ENCODE results near the gene TMEM82. TPM values are rescaled to one million over a fixed set of nuclear protein-coding genes. Genes with fewer than 3 reads are reported as not detected.

TMEM82 gene
- total RNA-seq, 2 experiments from 2014 or later, result not detected

DNA sequence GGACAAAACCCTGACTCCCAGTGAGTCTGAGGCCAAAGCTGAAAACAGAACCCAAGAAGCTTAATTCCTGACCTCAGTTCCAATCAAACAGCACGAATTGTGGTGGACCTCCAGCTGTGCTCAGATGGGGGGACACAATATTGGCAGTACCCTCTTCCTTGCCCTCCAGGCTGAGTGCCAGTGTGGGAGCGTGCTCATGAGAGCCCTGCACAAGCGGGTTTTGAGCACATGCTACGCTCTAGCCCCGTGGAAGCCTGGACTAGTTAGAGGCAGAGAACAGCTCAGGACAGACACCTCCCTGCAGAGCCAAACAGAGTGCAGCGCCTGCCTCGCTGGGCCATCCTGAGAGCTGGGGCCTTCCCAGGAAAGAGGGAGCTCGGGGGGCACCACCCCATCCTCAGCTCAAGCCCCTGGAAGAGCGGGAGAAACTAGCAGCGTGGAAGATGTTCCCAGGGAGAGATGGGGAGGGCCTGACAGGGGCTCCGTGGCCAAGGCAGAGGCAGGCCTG, 9.0 kb upstream of the TMEM82 start:
- Mint-ChIP-seq H3K4me3 (no peak overlapping the region), H3K36me3 (ENCODE audit: low read depth) (peaks cover 3% of the 10 kb centered on the region), H3K27me3 (ENCODE audit: low read depth) (no peaks in the 10 kb centered on the region), H3K27ac (no peak overlapping the region), H3K9me3 (no peaks in the 10 kb centered on the region), H3K4me1 (ENCODE audit: low read depth) (no peaks in the 10 kb centered on the region)
- intact Hi-C loops (cut with micrococcal nuclease), result no loop called here
- no peak for DNase-seq
- CTCF ChIA-PET, result no interaction called here

DNA sequence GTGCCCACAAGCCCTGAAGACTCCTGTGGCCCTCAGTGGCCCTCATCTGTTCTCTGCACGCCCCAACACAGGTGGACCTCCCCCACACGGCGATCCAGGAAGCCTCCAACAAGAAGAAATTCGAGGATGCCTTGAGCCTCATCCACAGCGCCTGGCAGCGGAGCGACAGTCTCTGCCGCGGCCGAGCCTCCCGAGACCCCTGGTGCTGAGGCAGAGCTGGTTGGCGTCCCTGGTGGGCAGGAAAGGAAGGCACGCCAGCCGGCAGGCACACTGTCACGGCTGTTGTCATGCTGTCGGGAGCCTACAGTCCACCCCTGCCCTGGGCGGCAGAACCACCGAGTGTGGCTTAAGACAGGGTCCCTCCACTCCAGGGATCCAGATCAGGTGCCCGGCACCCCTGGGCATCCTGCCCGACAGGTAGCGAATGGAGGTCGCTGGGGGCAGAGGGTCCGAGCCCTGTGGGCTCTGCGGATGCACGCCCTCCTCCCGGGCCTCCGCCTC, 8.5 kb upstream of the TMEM82 start:
- Mint-ChIP-seq H3K4me3 (no peak overlapping the region), H3K27me3 (ENCODE audit: low read depth) (no peaks in the 10 kb centered on the region), H3K4me1 (ENCODE audit: low read depth) (no peaks in the 10 kb centered on the region), H3K9me3 (no peaks in the 10 kb centered on the region), H3K36me3 (ENCODE audit: low read depth) (peaks cover 2% of the 10 kb centered on the region), H3K27ac (no peak overlapping the region)
- CTCF ChIA-PET, result no interaction called here
- intact Hi-C loops (cut with micrococcal nuclease), result no loop called here
- DNase-seq, result no peak

DNA sequence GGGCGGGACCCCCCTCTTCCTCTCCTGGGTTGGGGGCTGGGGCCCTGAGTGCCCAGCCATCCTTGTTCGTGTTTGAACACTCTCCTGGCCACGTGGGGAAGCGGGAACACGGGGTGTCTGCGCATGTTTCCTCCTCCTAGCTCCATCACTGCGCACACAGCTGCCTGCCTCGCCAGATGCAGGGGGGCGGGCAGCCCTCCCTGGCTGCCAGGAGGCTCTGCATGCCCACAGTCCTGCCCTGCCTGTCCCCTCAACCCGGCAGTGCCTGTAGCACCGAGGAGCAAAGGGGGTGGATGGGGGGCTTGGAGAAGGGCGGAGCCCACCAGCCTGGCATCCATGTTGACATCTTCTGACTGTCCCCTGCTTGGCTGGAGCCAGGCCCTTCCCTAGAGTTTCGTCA, 8.0 kb upstream of the TMEM82 start:
- H3K9me3 Mint-ChIP-seq, result no peaks in the 10 kb centered on the region
- H3K27ac Mint-ChIP-seq, result no peak overlapping the region
- H3K27me3 Mint-ChIP-seq (ENCODE audit: low read depth), result no peaks in the 10 kb centered on the region
- H3K36me3 Mint-ChIP-seq (ENCODE audit: low read depth), result peaks cover 2% of the 10 kb centered on the region
- H3K4me3 Mint-ChIP-seq, result no peak overlapping the region
- DNase-seq, result no peak
- CTCF ChIA-PET, result no interaction called here
- H3K4me1 Mint-ChIP-seq (ENCODE audit: low read depth), result no peaks in the 10 kb centered on the region
- intact Hi-C loops (cut with micrococcal nuclease), result no loop called here

DNA sequence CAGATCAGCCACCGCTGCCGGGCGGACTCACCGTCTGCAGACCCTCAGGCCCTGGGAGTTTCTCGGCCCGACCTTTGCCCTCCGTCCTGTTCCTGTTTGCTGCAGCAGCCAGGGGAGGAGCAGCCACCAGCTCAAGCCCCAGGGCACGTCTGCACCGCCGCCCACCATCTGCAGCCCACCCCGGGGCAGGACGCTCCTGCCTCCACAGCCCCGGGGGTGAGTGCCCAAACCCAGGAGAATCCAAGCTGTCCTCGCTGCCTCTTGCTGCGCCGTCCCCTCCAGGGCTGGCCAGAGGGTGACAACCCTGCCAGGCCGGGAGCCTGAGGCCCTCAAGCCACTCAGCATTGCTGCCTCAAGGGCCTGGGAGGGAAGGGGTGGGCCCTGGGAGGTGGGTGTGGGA, 7.4 kb upstream of the TMEM82 start:
- DNase-seq, result no peak
- intact Hi-C loops (cut with micrococcal nuclease), result no loop called here
- Mint-ChIP-seq H3K4me1 (ENCODE audit: low read depth) (no peaks in the 10 kb centered on the region), H3K27ac (no peak overlapping the region), H3K36me3 (ENCODE audit: low read depth) (peaks cover 2% of the 10 kb centered on the region), H3K9me3 (no peaks in the 10 kb centered on the region), H3K27me3 (ENCODE audit: low read depth) (no peaks in the 10 kb centered on the region), H3K4me3 (no peak overlapping the region)
- CTCF ChIA-PET, result no interaction called here

DNA sequence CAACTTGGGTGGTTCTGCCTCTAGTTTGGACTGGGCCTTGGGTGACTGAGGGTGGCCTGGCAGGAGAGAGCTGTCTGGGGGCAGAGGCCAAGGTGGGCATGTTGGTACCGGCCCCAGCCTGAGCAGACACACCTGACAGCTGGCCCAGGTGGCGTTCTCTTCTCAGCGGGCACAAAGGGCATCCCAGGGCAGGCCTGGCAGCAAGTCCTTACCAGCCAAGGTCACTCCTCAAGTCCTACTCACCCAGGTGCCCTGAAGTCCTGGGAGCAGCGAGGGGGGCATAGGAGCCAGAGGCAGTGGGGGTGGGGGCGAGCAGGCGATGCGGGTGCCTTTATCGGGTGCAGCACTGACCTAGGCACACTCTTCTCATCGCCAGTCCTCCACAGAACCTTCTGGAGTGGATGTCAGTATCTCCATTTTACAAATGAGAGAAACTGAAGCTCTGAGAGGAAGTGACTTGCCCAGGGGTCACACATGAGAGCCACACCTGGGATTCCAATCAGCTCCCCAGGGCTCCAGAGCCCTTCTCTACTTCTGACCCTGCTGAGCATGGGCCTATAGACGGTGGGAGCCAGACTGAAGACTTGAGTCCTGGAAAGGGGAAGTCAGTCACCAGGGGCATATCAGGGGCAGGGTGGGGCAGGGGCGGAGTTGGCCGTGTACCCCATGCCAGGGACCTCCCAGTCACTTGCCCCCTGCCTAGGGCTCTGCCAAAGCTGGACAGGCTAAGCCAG, 6.8 kb upstream of the TMEM82 start:
- Mint-ChIP-seq H3K27me3 (ENCODE audit: low read depth) (no peaks in the 10 kb centered on the region), H3K36me3 (ENCODE audit: low read depth) (peaks cover 2% of the 10 kb centered on the region), H3K9me3 (no peaks in the 10 kb centered on the region), H3K4me1 (ENCODE audit: low read depth) (no peaks in the 10 kb centered on the region), H3K4me3 (no peak overlapping the region), H3K27ac (no peak overlapping the region)
- DNase-seq, result no peak
- CTCF ChIA-PET, result no interaction called here
- intact Hi-C loops (cut with micrococcal nuclease), result no loop called here

DNA sequence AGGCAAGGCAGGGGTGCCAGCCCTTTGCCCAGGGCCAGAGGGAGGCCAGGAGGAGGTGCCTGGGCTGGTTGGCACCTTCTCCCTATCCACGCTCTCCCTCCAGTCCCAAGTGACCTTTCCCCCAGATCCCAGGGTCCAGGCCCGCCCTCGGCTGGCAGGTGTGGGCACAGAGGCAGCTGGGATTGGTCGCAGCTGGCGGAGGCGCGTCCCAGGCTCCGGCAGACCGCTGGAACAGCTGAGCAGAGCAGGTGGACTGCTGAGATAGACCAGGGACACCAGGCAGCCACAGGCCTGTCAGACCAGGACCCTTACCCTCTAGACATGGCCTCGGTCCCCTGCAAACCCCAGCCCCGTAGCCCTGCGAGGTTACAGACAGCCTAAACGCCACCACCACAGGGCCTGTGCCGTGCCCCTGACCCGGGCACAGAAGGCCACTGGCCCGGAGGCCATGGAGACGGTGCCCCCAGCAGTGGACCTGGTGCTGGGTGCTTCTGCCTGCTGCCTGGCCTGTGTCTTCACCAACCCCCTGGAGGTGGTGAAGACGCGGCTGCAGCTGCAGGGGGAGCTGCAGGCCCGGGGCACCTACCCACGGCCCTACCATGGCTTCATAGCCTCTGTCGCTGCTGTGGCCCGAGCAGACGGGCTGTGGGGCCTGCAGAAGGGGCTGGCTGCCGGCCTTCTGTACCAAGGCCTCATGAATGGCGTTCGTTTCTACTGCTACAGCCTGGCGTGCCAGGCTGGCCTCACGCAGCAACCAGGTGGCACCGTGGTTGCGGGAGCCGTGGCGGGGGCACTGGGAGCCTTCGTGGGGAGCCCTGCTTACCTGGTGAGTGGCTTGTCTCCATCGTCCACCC, 6.0 kb upstream of the TMEM82 start, which contains the start of gene SLC25A34:
SLC25A34 (plus strand) TSS at position 221 of the 854 bp plus-strand sequence; CDS start at position 449, 228 bp downstream.
- peaks cover 2% of the 10 kb centered on the region for H3K36me3 Mint-ChIP-seq (ENCODE audit: low read depth)

DNA sequence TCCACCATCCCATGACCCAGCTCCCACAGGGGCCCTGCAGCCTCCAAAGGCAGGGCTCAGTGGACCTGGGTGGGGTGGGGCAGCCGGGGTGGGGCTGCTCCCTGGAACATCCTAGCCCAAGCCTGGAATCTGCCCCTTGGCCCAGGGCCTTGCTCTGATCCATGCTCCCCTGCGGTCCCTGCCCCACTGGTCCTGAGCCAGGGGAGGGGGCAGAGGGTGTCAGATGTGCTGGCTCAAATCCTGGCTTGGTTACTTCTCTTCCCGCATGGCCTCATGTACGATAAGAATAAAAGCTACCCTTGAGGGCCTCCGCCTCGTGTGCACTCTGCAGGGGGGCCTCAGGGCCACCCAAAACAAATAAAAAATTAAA, 5.4 kb upstream of the TMEM82 start:
- Mint-ChIP-seq H3K4me3 (no peak overlapping the region), H3K9me3 (no peaks in the 10 kb centered on the region), H3K36me3 (ENCODE audit: low read depth) (peaks cover 2% of the 10 kb centered on the region), H3K27me3 (ENCODE audit: low read depth) (no peaks in the 10 kb centered on the region), H3K27ac (no peak overlapping the region), H3K4me1 (ENCODE audit: low read depth) (peaks cover 5% of the 10 kb centered on the region)
- CTCF ChIA-PET, result no interaction called here
- no peak for DNase-seq
- intact Hi-C loops (cut with micrococcal nuclease), result no loop called here

More for the DNA sequence above, 6.0 kb upstream of the TMEM82 start, which contains the start of gene SLC25A34:
- Mint-ChIP-seq H3K4me3 (no peak within 1 kb of the TSS), H3K4me1 (ENCODE audit: low read depth) (peaks cover under 1% of the 10 kb centered on the region), H3K9me3 (no peaks in the 10 kb centered on the region), H3K27me3 (ENCODE audit: low read depth) (no peaks in the 10 kb centered on the region), H3K27ac (no peak within 1 kb of the TSS)
- CTCF ChIA-PET, result no interaction called here
- intact Hi-C loops (cut with micrococcal nuclease), result no loop called here
- no peak for DNase-seq

DNA sequence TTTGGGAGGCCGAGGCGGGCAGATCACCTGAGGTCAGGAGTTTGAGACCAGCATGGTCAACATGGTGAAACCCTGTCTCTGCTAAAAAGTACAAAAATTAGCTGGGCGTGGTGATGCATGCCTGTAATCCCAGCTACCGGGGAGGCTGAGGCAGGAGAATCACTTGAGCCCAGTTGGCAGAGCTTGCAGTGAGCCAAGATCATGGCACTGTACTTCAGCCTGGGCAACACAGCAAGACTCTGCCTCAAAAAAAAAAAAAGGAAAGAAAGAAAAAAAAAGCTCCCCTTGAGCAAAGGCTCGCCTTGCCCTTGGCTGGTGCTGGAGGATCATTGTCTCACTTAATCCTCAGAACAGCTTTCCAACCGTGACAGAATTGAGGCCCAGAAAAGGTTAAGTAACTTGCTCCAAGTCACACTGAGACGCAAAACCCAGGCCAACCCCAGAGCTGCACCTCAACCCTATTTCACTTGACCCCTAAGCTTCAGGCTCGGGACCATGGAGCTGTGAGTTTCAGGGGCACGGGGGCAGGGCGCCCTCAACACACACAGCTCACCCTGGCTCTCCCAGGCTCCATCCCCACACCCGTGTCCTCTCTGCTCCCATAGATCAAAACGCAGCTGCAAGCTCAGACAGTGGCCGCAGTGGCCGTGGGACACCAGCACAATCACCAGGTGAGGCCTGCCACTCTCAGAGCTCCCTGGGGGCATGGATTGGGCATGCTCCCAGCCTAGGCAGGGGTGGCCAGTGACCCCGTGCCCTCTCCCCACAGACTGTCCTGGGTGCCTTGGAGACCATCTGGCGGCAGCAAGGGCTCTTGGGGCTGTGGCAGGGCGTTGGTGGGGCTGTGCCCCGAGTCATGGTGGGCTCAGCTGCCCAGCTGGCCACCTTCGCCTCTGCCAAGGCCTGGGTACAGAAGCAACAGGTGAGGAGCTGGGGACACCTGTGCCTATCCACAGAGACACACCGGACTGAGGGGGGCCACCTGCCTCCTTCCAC, 4.7 kb upstream of the TMEM82 start:
- Mint-ChIP-seq H3K27ac (no peak overlapping the region), H3K36me3 (ENCODE audit: low read depth) (no peaks in the 10 kb centered on the region), H3K4me3 (no peak overlapping the region), H3K27me3 (ENCODE audit: low read depth) (no peaks in the 10 kb centered on the region), H3K4me1 (ENCODE audit: low read depth) (peaks cover 5% of the 10 kb centered on the region), H3K9me3 (no peaks in the 10 kb centered on the region)
- no peak for DNase-seq
- CTCF ChIA-PET, result interaction anchor here (0.6 to 1.2 kb wide), 4 partner anchors 40 to 464 kb away, joined by 3 to 5 read pairs (median 4); no protein-coding TSS in a partner anchor
- intact Hi-C loops (cut with micrococcal nuclease), result no loop called here

DNA sequence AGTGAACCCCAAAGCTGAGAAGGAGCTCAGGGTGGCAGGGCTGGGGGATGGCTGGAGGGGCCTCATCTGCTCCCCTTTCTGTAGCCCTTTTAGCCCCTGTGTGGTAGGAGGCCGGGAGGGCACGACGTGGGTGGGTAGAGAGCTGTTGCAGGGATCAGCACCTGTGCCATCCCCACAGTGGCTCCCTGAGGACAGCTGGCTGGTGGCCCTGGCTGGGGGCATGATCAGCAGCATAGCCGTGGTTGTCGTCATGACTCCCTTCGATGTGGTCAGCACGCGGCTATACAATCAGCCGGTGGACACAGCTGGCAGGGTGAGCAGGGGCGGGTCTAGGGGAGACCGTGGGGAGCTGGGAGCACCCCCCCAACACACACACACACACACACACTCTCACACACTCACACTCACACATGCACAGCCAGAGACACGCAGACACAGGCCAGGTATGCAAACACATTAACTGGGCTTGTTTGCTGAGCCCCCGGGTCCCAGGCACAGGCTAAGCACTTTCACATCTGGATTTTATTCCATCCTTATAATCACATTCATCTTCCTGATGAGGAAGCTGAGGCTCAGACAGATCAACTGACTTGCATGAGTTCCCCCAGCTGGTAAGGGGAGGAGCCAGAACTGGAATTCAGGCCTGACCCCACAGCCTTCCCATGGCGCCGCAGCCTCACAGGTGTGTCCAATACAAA, 3.7 kb upstream of the TMEM82 start:
- Mint-ChIP-seq H3K36me3 (ENCODE audit: low read depth) (no peaks in the 10 kb centered on the region), H3K4me1 (ENCODE audit: low read depth) (peaks cover 5% of the 10 kb centered on the region), H3K27me3 (ENCODE audit: low read depth) (no peaks in the 10 kb centered on the region), H3K9me3 (no peaks in the 10 kb centered on the region), H3K4me3 (no peak overlapping the region), H3K27ac (no peak overlapping the region)
- CTCF ChIA-PET, result interaction anchor here (0.5 to 1.2 kb wide), 4 partner anchors 28 to 145 kb away, joined by 3 to 4 read pairs (median 3); no protein-coding TSS in a partner anchor
- intact Hi-C loops (cut with micrococcal nuclease), result no loop called here
- DNase-seq, result no peak

DNA sequence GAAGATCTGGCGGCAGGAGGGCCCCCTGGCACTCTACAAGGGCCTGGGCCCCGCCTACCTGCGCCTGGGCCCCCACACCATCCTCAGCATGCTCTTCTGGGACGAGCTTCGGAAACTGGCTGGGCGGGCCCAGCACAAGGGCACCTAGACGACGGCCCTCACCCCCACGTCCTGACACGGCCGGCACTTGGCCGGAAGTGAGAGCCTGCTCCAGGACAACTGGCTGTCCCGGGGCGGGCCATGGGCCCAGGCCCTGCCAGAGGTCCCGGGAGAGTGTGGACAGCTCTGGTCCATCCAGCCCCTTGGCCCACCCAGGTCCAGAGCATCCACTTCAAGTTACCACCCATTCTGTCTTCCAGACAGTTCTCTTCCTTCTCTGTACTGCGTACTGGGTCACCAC, 3.0 kb upstream of the TMEM82 start:
- CTCF ChIA-PET, result interaction anchor here (0.5 to 1.2 kb wide), 3 partner anchors 27 to 145 kb away, joined by 3 to 5 read pairs (median 3); no protein-coding TSS in a partner anchor
- intact Hi-C loops (cut with micrococcal nuclease), result no loop called here
- no peaks in the 10 kb centered on the region for H3K9me3 Mint-ChIP-seq
- no peak overlapping the region for H3K4me3 Mint-ChIP-seq
- no peaks in the 10 kb centered on the region for H3K36me3 Mint-ChIP-seq (ENCODE audit: low read depth)
- no peak overlapping the region for H3K27ac Mint-ChIP-seq
- H3K27me3 Mint-ChIP-seq (ENCODE audit: low read depth), result no peaks in the 10 kb centered on the region
- DNase-seq, result no peak
- peaks cover 5% of the 10 kb centered on the region for H3K4me1 Mint-ChIP-seq (ENCODE audit: low read depth)

DNA sequence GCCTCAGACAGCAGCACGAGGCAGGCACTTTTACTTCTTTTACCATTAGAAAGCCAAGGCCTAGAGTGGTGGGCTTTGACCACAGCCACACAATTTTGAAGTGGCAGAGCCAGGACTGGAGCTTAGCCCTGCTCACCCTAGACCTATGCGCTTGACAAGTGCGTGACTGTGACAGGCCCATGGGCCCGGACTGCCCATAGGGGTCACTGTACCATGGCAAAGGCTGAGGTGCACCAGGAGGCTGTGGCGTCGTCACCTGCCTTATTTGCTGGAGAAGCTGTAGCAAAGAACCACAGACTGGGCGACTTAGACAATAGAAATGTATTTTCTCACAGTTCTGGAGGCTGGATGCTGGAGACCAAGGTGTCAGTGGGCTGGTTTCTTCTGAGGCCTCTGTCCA, 2.6 kb upstream of the TMEM82 start:
- no peak for DNase-seq
- intact Hi-C loops (cut with micrococcal nuclease), result loop anchor here (2.0 to 5.0 kb wide), 3 partner anchors 82 to 417 kb away; a partner anchor contains a TSS
- H3K9me3 Mint-ChIP-seq, result no peaks in the 10 kb centered on the region
- CTCF ChIA-PET, result interaction anchor here (0.5 to 2.0 kb wide), 4 partner anchors 31 to 144 kb away, joined by 4 to 10 read pairs (median 6); no protein-coding TSS in a partner anchor
- no peaks in the 10 kb centered on the region for H3K27me3 Mint-ChIP-seq (ENCODE audit: low read depth)
- no peak overlapping the region for H3K27ac Mint-ChIP-seq
- H3K36me3 Mint-ChIP-seq (ENCODE audit: low read depth), result no peaks in the 10 kb centered on the region
- peaks cover 5% of the 10 kb centered on the region for H3K4me1 Mint-ChIP-seq (ENCODE audit: low read depth)
- H3K4me3 Mint-ChIP-seq, result no peak overlapping the region
